Neuronal stem cell (in vitro differentiated cells): ENCODE results near the gene ASF1A.

Experiments used
- DNase-seq: peaks from one replicate; pipeline ENCODE4 v3.0.0-alpha.2; 2013; ENCODE audit warnings: low spot score
- H2AFZ ChIP-seq: one replicate; pipeline ENCODE4 v1.6.1; 2013; ENCODE audit warnings: mild to moderate bottlenecking, low read length, inconsistent platforms
- H2AK5ac ChIP-seq: 2 replicates; pipeline ENCODE4 v1.6.1; 2013; ENCODE audit warnings: low read depth, mild to moderate bottlenecking, inconsistent platforms, low read length, moderate library complexity, mixed read lengths
- H2BK120ac ChIP-seq: 2 replicates; pipeline ENCODE4 v1.6.1; 2013; ENCODE audit warnings: low read depth, mild to moderate bottlenecking, inconsistent platforms, low read length, moderate library complexity, mixed read lengths
- H2BK12ac ChIP-seq: one replicate; pipeline ENCODE4 v1.6.1; 2013; ENCODE audit warnings: low read length, inconsistent platforms
- H2BK15ac ChIP-seq: 2 replicates; pipeline ENCODE4 v1.6.1; 2013; ENCODE audit warnings: mild to moderate bottlenecking, low read length, inconsistent platforms, mixed read lengths
- H2BK5ac ChIP-seq: one replicate; pipeline ENCODE4 v1.6.1; 2013; ENCODE audit warnings: inconsistent platforms, mild to moderate bottlenecking, low read length, moderate library complexity
- H3K14ac ChIP-seq: one replicate; pipeline ENCODE4 v1.6.1; 2013; ENCODE audit warnings: low read length, inconsistent platforms
- H3K18ac ChIP-seq: 2 replicates; pipeline ENCODE4 v1.6.1; 2013; ENCODE audit warnings: low read length, inconsistent platforms
- H3K23ac ChIP-seq: 2 replicates; pipeline ENCODE4 v1.6.1; 2013; ENCODE audit warnings: low read depth, mild to moderate bottlenecking, mixed read lengths, low read length, inconsistent platforms; ENCODE audit not compliant: poor library complexity
- H3K27ac ChIP-seq: replicated peaks from 3 replicates; pipeline ENCODE4 v1.5.1; 2013; ENCODE audit warnings: low read length, inconsistent platforms
- H3K27me3 ChIP-seq, 3 experiments: 2 replicates each; pipeline ENCODE4 v1.6.1; 2013; ENCODE audit warnings: low read length in 3 of 3, mild to moderate bottlenecking in 2 of 3, inconsistent platforms in 1 of 3, low read depth in 1 of 3, mixed read lengths in 1 of 3, moderate library complexity in 1 of 3; ENCODE audit not compliant: control insufficient read depth in 3 of 3, insufficient read depth in 3 of 3
- H3K36me3 ChIP-seq, 2 donors: replicated peaks in 1 of 2; 2 replicates each; pipeline ENCODE4 v1.6.1; 2013; ENCODE audit warnings: low read length in 2 of 2; ENCODE audit not compliant: control insufficient read depth in 2 of 2, insufficient read depth in 2 of 2
- H3K4ac ChIP-seq: 2 replicates; pipeline ENCODE4 v1.6.1; 2013; ENCODE audit warnings: inconsistent platforms, mild to moderate bottlenecking, low read length, moderate library complexity
- H3K4me1 ChIP-seq, 2 donors: 1 replicate in 1 of 2; 2 replicates in 1 of 2; pipeline ENCODE4 v1.6.1; 2013; ENCODE audit warnings: low read length in 2 of 2, low read depth in 1 of 2; ENCODE audit not compliant: control insufficient read depth in 2 of 2, insufficient read depth in 1 of 2
- H3K4me2 ChIP-seq: one replicate; pipeline ENCODE4 v1.6.1; 2013; ENCODE audit warnings: mild to moderate bottlenecking, low read length, inconsistent platforms; ENCODE audit not compliant: insufficient read depth, poor library complexity, severe bottlenecking
- H3K4me3 ChIP-seq, 2 donors: 2 replicates each; pipeline ENCODE4 v1.5.1; 2013; ENCODE audit warnings: low read length in 2 of 2, mild to moderate bottlenecking in 2 of 2, inconsistent platforms in 1 of 2, moderate library complexity in 1 of 2
- H3K79me1 ChIP-seq: one replicate; pipeline ENCODE4 v1.6.1; 2013; ENCODE audit warnings: low read depth, mild to moderate bottlenecking, inconsistent platforms, low read length, moderate library complexity
- H3K9ac ChIP-seq: one replicate; pipeline ENCODE4 v1.6.1; 2013; ENCODE audit warnings: mild to moderate bottlenecking, low read depth, low read length, inconsistent platforms; ENCODE audit not compliant: poor library complexity
- H3K9me3 ChIP-seq, 2 donors: replicated peaks in 1 of 2; 2 replicates each; pipeline versions ENCODE3 to v1.6.1; 2013; ENCODE audit warnings: low read length in 2 of 2, mild to moderate bottlenecking in 2 of 2, inconsistent platforms in 1 of 2, low read depth in 1 of 2, mixed read lengths in 1 of 2, moderate library complexity in 1 of 2; ENCODE audit not compliant: control insufficient read depth in 2 of 2, insufficient read depth in 1 of 2
- H4K8ac ChIP-seq: one replicate; pipeline ENCODE4 v1.6.1; 2013; ENCODE audit warnings: low read depth, mild to moderate bottlenecking, inconsistent platforms, low read length, moderate library complexity
- H4K91ac ChIP-seq: one replicate; pipeline ENCODE4 v1.6.1; 2013; ENCODE audit warnings: low read length, low read depth, mild to moderate bottlenecking, inconsistent platforms; ENCODE audit not compliant: poor library complexity
- WGBS, 2 donors: extraction: QIAGEN DNeasy Blood & Tissue Kit; methylation state at CpG; one replicate each; pipeline ENCODE4 v1.1.7; 2013; ENCODE audit warnings: missing lambda C conversion rate in 2 of 2, mixed read lengths in 1 of 2; ENCODE audit not compliant: insufficient read length in 2 of 2, insufficient replicate concordance in 1 of 2; ENCODE audit errors: extremely low coverage in 2 of 2; 5-methylcytosine and 5-hydroxymethylcytosine counted together

Gene ASF1A

GRCh38 chr6:118869350-118869749 is 24.6 kb upstream of the ASF1A start:
- H2BK120ac ChIP-seq = no peak overlapping the region
- no peaks in the 10 kb centered on the region for H3K4me1 ChIP-seq
- H3K4ac ChIP-seq = no peak overlapping the region
- no peak overlapping the region for H2BK15ac ChIP-seq
- no peak for DNase-seq
- no peak overlapping the region for H2BK5ac ChIP-seq
- no peak overlapping the region for H3K4me2 ChIP-seq
- peaks cover 2 to 8% of the 10 kb centered on the region in 2 donors for H3K9me3 ChIP-seq
- H3K79me1 ChIP-seq = no peaks in the 10 kb centered on the region
- H2BK12ac ChIP-seq = no peak overlapping the region
- no peak overlapping the region for H2AK5ac ChIP-seq
- no peaks in the 10 kb centered on the region for H3K36me3 ChIP-seq
- no peak overlapping the region for H3K18ac ChIP-seq
- H4K8ac ChIP-seq = no peak overlapping the region
- H3K23ac ChIP-seq = no peak overlapping the region
- WGBS, 2 donors = no CpG with 5 or more reads among the region's 2 CpGs
- no peak overlapping the region for H3K9ac ChIP-seq
- no peak overlapping the region for H2AFZ ChIP-seq
- H4K91ac ChIP-seq = no peak overlapping the region
- H3K27ac ChIP-seq = no peak overlapping the region
- no peaks in the 10 kb centered on the region for H3K27me3 ChIP-seq
- H3K14ac ChIP-seq = no peak overlapping the region
- no peak overlapping the region for H3K4me3 ChIP-seq

GRCh38 chr6:118869894-118870589 is 23.9 kb upstream of the ASF1A start:
- Histone ChIP-seq H3K9me3 (peaks cover 2 to 8% of the 10 kb centered on the region in 2 donors), H3K4ac (no peak overlapping the region)
- no peak for DNase-seq

GRCh38 chr6:118871331-118871730 is 22.6 kb upstream of the ASF1A start:
- H3K79me1 ChIP-seq = no peaks in the 10 kb centered on the region
- no peak overlapping the region for H2BK12ac ChIP-seq
- no peak overlapping the region for H4K8ac ChIP-seq
- WGBS, 2 donors = no CpG with 5 or more reads among the region's 5 CpGs
- no peaks in the 10 kb centered on the region for H3K36me3 ChIP-seq
- H3K9me3 ChIP-seq = peaks cover 0 to 8% of the 10 kb centered on the region in 2 donors
- H2AK5ac ChIP-seq = no peak overlapping the region
- DNase-seq = no peak
- H2BK5ac ChIP-seq = no peak overlapping the region
- no peak overlapping the region for H2BK120ac ChIP-seq
- no peaks in the 10 kb centered on the region for H3K4me1 ChIP-seq
- H3K14ac ChIP-seq = no peak overlapping the region
- no peak overlapping the region for H2AFZ ChIP-seq
- H3K27me3 ChIP-seq = no peaks in the 10 kb centered on the region
- H3K4me2 ChIP-seq = no peak overlapping the region
- no peak overlapping the region for H3K27ac ChIP-seq
- no peak overlapping the region for H3K9ac ChIP-seq
- no peak overlapping the region for H3K23ac ChIP-seq
- no peak overlapping the region for H2BK15ac ChIP-seq
- H3K4me3 ChIP-seq = no peak overlapping the region
- no peak overlapping the region for H4K91ac ChIP-seq
- no peak overlapping the region for H3K18ac ChIP-seq
- no peak overlapping the region for H3K4ac ChIP-seq

More at GRCh38 chr6:118869894-118870589, 23.9 kb upstream of the ASF1A start:
- Histone ChIP-seq H3K14ac (no peak overlapping the region), H2BK120ac (no peak overlapping the region), H3K4me2 (no peak overlapping the region), H3K27me3 (no peaks in the 10 kb centered on the region), H3K4me1 (no peaks in the 10 kb centered on the region), H3K9ac (no peak overlapping the region), H3K27ac (no peak overlapping the region), H4K8ac (no peak overlapping the region), H3K18ac (no peak overlapping the region), H3K23ac (no peak overlapping the region), H2BK15ac (no peak overlapping the region), H2BK12ac (no peak overlapping the region), H2AK5ac (no peak overlapping the region), H4K91ac (no peak overlapping the region), H3K79me1 (no peaks in the 10 kb centered on the region), H2BK5ac (no peak overlapping the region), H2AFZ (no peak overlapping the region), H3K4me3 (no peak overlapping the region), H3K36me3 (no peaks in the 10 kb centered on the region)
- WGBS, 2 donors = no CpG with 5 or more reads among the region's 2 CpGs

DNA sequence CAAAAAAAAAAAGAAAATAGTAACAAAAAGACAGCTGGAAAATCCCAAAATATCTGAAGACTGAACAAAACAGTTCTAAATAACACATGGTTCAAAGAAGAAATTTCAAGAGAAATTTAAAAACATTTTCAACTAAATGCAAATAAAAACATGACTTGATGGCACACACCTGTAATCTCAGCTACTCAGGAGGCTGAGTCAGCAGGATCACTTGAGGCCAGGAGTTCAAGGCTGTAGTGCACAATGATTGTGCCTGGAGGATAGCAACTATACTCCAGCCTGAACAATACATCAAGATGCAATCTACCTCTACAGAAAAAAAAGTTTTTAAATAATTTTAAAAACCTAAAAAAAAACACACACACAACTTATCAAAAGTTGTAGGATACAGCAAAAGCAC is 21.6 kb upstream of the ASF1A start:
- Histone ChIP-seq H2BK120ac (no peak overlapping the region), H2BK15ac (no peak overlapping the region), H3K9ac (no peak overlapping the region), H3K79me1 (no peaks in the 10 kb centered on the region), H3K9me3 (no peaks in the 10 kb centered on the region), H3K14ac (no peak overlapping the region), H2AFZ (no peak overlapping the region), H3K18ac (no peak overlapping the region), H2BK12ac (no peak overlapping the region), H2BK5ac (no peak overlapping the region), H3K4me2 (no peak overlapping the region), H3K27ac (no peak overlapping the region), H3K23ac (no peak overlapping the region), H3K4me3 (no peak overlapping the region), H3K4ac (no peak overlapping the region), H2AK5ac (no peak overlapping the region), H4K8ac (no peak overlapping the region), H4K91ac (no peak overlapping the region), H3K36me3 (no peaks in the 10 kb centered on the region), H3K27me3 (no peaks in the 10 kb centered on the region), H3K4me1 (no peaks in the 10 kb centered on the region)
- no peak for DNase-seq
